HepG2 (cell line): ENCODE results near the gene ZSCAN31. TPM values are rescaled to one million over a fixed set of nuclear protein-coding genes. Genes with fewer than 3 reads are reported as not detected.

Experiments used
- ATAC-seq: fragments of 200-7000 bp; cut with Tn5 transposase; 3 replicates; pipeline ENCODE4 v1.9.1; 2020; ENCODE audit warnings: mild to moderate bottlenecking, moderate library complexity
- BruUV-seq: library from RNA; stranded (reverse); fragments of 400-500 nt; replicated peaks from 2 replicates; lab custom pipeline; 2021; lab: Mats Ljungman, UMichigan
- CTCF ChIA-PET: fragments of 300-600 bp; formaldehyde crosslinking; extraction: SDS; loops from one replicate; lab custom pipeline; 2021; ENCODE audit warnings: low total read pairs, inconsistent platforms, low intra/inter-chr PET ratio; lab: Yijun Ruan, JAX
- POLR2A ChIA-PET: fragments of 350-600 bp; sonication (Branson Sonifier 250); formaldehyde crosslinking; loops from one replicate; lab custom pipeline; 2020; ENCODE audit warnings: antibody characterized with exemption, inconsistent platforms; lab: Yijun Ruan, JAX
- DNase-seq: peaks from one replicate; pipeline ENCODE4 v3.0.0-alpha.2; 2015; ENCODE audit warnings: low spot score
- FAIRE-seq: peaks from 3 replicates; lab custom pipeline; 2011; peaks lifted over from hg19 to GRCh38; lab: Jason Lieb, UNC
- H2AFZ ChIP-seq: one replicate; pipeline ENCODE4 v1.6.1; 2011; ENCODE audit warnings: low read length, inconsistent platforms
- H3K27ac ChIP-seq: fragments of 300-600 bp; 3 replicates; pipeline ENCODE4 v1.8.0; 2011; ENCODE audit warnings: mixed run types, mild to moderate bottlenecking, mixed read lengths, low read length, inconsistent platforms; ENCODE audit not compliant: insufficient read depth; ENCODE audit errors: extremely low read length
- H3K27me3 ChIP-seq, 2 experiments: fragments of 200-600 bp in 1 of 2; 2 replicates in 1 of 2; 3 replicates in 1 of 2; pipeline versions ENCODE4 v1.6.0 to v1.8.0; 2011; ENCODE audit warnings: low read length in 2 of 2, mild to moderate bottlenecking in 2 of 2, moderate library complexity in 2 of 2, inconsistent platforms in 1 of 2; ENCODE audit not compliant: insufficient read depth in 2 of 2, control insufficient read depth in 1 of 2
- H3K36me3 ChIP-seq, 2 experiments: fragments of 200-600 bp in 1 of 2; replicated peaks in 1 of 2; 2 replicates in 1 of 2; 3 replicates in 1 of 2; pipeline versions ENCODE4 v1.5.1 to v1.8.0; 2011; ENCODE audit warnings: low read length in 2 of 2, inconsistent platforms in 1 of 2; ENCODE audit not compliant: insufficient read depth in 2 of 2, control insufficient read depth in 1 of 2
- H3K4me1 ChIP-seq: 2 replicates; pipeline ENCODE4 v1.5.1; 2012; ENCODE audit warnings: low read length, inconsistent platforms; ENCODE audit not compliant: insufficient read depth
- H3K4me2 ChIP-seq: 2 replicates; pipeline ENCODE4 v1.6.0; 2011; ENCODE audit warnings: low read depth, low read length, inconsistent platforms
- H3K4me3 ChIP-seq, 3 experiments: fragments of 200-600 bp in 1 of 3; sonication (generic), shearing (Covaris generic) in 1 of 3; replicated peaks in 1 of 3; 2 replicates each; pipeline ENCODE4 v1.5.1; 2011 to 2016; ENCODE audit warnings: low read length in 3 of 3, inconsistent platforms in 2 of 3, low read depth in 2 of 3, mild to moderate bottlenecking in 2 of 3, control low read depth in 1 of 3, mixed read lengths in 1 of 3; ENCODE audit not compliant: insufficient read depth in 1 of 3
- H3K79me2 ChIP-seq: one replicate; pipeline ENCODE4 v1.6.1; 2011; ENCODE audit warnings: low read length, inconsistent platforms; ENCODE audit not compliant: insufficient read depth
- H3K9ac ChIP-seq: 2 replicates; pipeline ENCODE4 v1.6.0; 2011; ENCODE audit warnings: mild to moderate bottlenecking, low read depth, low read length, inconsistent platforms; ENCODE audit not compliant: insufficient read depth
- H3K9me3 ChIP-seq: 2 replicates; pipeline ENCODE4 v1.5.1; 2012; ENCODE audit warnings: mild to moderate bottlenecking, low read length
- H4K20me1 ChIP-seq: 2 replicates; pipeline ENCODE4 v1.6.0; 2011; ENCODE audit warnings: inconsistent platforms, mild to moderate bottlenecking, low read length, moderate library complexity; ENCODE audit not compliant: insufficient read depth
- ATAD3A ChIP-seq: sonication (generic); formaldehyde crosslinking; IDR thresholded peaks from 2 replicates; pipeline ENCODE4 v1.4.0; 2020; ENCODE audit warnings: missing genetic modification reagents
- BRF2 ChIP-seq: sonication (generic); formaldehyde crosslinking; IDR thresholded peaks from 2 replicates; pipeline ENCODE4 v1.8.1; 2022; ENCODE audit warnings: mild to moderate bottlenecking, missing genetic modification reagents
- CREB3 ChIP-seq: sonication (generic); formaldehyde crosslinking; IDR thresholded peaks from 2 replicates; pipeline ENCODE4 v1.5.0; 2020; ENCODE audit warnings: missing genetic modification reagents
- EP300 ChIP-seq, 3 experiments: sonication (generic) in 1 of 3; formaldehyde crosslinking in 1 of 3; IDR thresholded peaks; 2 replicates each; pipeline versions ENCODE4 v1.5.1 to v1.6.1; 2011 to 2020; ENCODE audit warnings: low read depth in 2 of 3, low read length in 2 of 3, borderline replicate concordance in 1 of 3, improper control_type of control experiment in 1 of 3, mild to moderate bottlenecking in 1 of 3, missing genetic modification reagents in 1 of 3, moderate library complexity in 1 of 3
- GTF3A ChIP-seq: sonication (generic); formaldehyde crosslinking; conservative IDR thresholded peaks from 2 replicates; pipeline ENCODE4 v1.4.0; 2020; ENCODE audit warnings: mild to moderate bottlenecking, missing genetic modification reagents
- PREB ChIP-seq: sonication (generic); formaldehyde crosslinking; IDR thresholded peaks from 2 replicates; pipeline ENCODE4 v1.4.0; 2020; ENCODE audit warnings: missing genetic modification reagents
- SRSF4 ChIP-seq: fragments of 200-400 bp; formaldehyde crosslinking; IDR thresholded peaks from one replicate; pipeline ENCODE4 v1.6.1; 2018; ENCODE audit warnings: mild to moderate bottlenecking, low read depth, low read length, moderate library complexity; ENCODE audit not compliant: poor library complexity, severe bottlenecking
- ZNF510 ChIP-seq: sonication (generic); formaldehyde crosslinking; IDR thresholded peaks from 2 replicates; pipeline ENCODE4 v1.4.0; 2020; ENCODE audit warnings: low read depth, mild to moderate bottlenecking, missing genetic modification reagents
- WGBS: methylation state at CpG from one replicate; pipeline ENCODE4 v1.1.6; 2017; ENCODE audit warnings: low lambda C conversion rate; 5-methylcytosine and 5-hydroxymethylcytosine counted together
- in situ Hi-C: cut with HindIII; loops from 2 replicates; pipeline ENCODE4 v1.10.0; 2017; ENCODE audit warnings: low pct_unique_long_range_greater_than_20kb; ENCODE audit not compliant: extremely low pct_ligation_motif_present
- intact Hi-C: fragments of 100-400 bp; cut with micrococcal nuclease; formaldehyde crosslinking; loops from one replicate; pipeline ENCODE4 v1.10.0; 2022; ENCODE audit not compliant: unreplicated experiment
- polyA plus RNA-seq, 8 experiments: library from polyadenylated mRNA; depleted of rRNA in 3 of 8; stranded (reverse) in 7 of 8; unstranded in 1 of 8; fragments of >200 nt; fragmentation: Illumina TruSeq in 4 of 8; extraction: Trizol in 4 of 8; gene quantifications; 2 replicates each; pipeline versions ENCODE4 v1.2.1 to v1.2.3, GENCODE V29; 2011 to 2016; ENCODE audit warnings: low read depth in 4 of 8, missing spikeins in 1 of 8, mixed read lengths in 1 of 8; ENCODE audit not compliant: insufficient read depth in 1 of 8
- total RNA-seq, 5 experiments: library from RNA; depleted of rRNA; stranded (reverse); fragments of >200 nt; fragmentation: Illumina TruSeq; extraction: Trizol; gene quantifications; 2 replicates each; pipeline ENCODE4 v1.2.3, GENCODE V29; 2016; ENCODE audit warnings: low read depth in 1 of 5

Gene ZSCAN31
- total and polyA plus RNA-seq, 2 of the 13 experiments (the other 11 are each of a cell fraction or from before 2014, with no cell fraction given): 5.3 to 6.2 TPM

GRCh38 chr6:28330041-28330440, 5.9 kb downstream of the ZSCAN31 start:
- WGBS: 48% methylated on average over 1 of the region's 1 CpG
- intact Hi-C loops: no loop called here

More at GRCh38 chr6:28330041-28330440, 5.9 kb downstream of the ZSCAN31 start:
- in situ Hi-C loops: no loop called here
- DNase-seq (no peak), ATAC-seq (no peak), FAIRE-seq (no peak)
- no peaks in the 10 kb centered on the region for H3K9me3 ChIP-seq
- no peak overlapping the region for H3K4me2 ChIP-seq
- CTCF ChIA-PET: no interaction called here
- no peaks in the 10 kb centered on the region for H3K27me3 ChIP-seq
- BruUV-seq: no TSS peak
- TF ChIP-seq CREB3 (CRISPR knock-in tag): no peak
- TF ChIP-seq BRF2 (CRISPR knock-in tag): no peak
- no peak for TF ChIP-seq GTF3A (CRISPR knock-in tag)
- TF ChIP-seq SRSF4: no peak
- TF ChIP-seq EP300 (IDR thresholded peaks at IDR 0.05; ENCODE audit: low read depth in 2 of 2, low read length in 2 of 2): no peak
- no peak for TF ChIP-seq EP300 (CRISPR knock-in tag; IDR thresholded peaks at IDR 0.05; ENCODE audit: borderline replicate concordance)
- no peak for TF ChIP-seq PREB (CRISPR knock-in tag)
- no peak for TF ChIP-seq ZNF510 (CRISPR knock-in tag)
- no peak for TF ChIP-seq ATAD3A (CRISPR knock-in tag)
- peaks cover 12% of the 10 kb centered on the region for H3K4me1 ChIP-seq
- H2AFZ ChIP-seq: no peak overlapping the region
- no peak overlapping the region for H3K27ac ChIP-seq
- H4K20me1 ChIP-seq: no peaks in the 10 kb centered on the region
- POLR2A ChIA-PET: no interaction called here
- H3K4me3 ChIP-seq: no peak overlapping the region
- H3K36me3 ChIP-seq: peaks cover 4 to 16% of the 10 kb centered on the region in 2 experiments; a peak in 4 of 5 replicates
- no peak overlapping the region for H3K9ac ChIP-seq
- H3K79me2 ChIP-seq: no peaks in the 10 kb centered on the region
